GM18526 (cell line): ENCODE data around the gene MROH2A.

ENCODE experiments used
- POLR2A ChIP-seq: IDR thresholded peaks from 3 replicates; pipeline ENCODE4 v1.6.1; 2011; ENCODE audit not compliant: insufficient read length; ENCODE audit errors: extremely low read depth

The MROH2A gene

DNA sequence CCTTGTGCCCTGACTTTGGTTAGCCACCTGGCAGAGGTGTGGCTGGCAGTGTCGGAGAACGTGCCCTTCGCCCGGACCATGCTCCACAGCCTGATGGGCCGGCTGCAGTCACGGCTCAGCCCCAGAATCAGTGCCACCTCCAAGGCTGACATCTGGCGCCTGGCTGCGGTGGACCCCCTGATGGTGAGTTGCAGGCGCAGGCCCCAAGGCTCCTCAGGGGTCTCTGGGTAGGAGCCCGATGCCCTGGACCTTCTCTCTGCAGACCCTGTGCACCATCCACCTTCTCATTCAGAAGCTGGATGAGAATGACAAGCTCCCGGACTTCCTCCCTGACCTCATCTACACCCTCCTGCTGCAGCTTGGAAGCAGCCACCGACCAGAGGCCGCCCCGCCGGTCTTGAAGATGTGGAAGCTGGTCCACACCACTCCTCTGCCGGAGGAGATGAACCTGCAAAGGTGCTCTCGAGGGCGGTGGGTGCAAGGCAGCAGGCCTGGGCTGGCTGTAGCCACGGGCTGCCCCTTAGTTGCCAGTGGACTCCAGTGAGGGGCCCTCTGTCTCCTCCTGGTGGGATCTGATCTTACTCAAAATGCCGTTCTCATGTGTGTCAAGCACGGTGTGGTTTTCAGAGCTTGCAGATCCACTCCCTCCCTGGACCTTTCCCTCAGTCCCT lies 44.1 kb downstream of the MROH2A start:
- no peak for TF ChIP-seq POLR2A

GRCh38 chr2:233822781-233823730 lies 44.9 kb downstream of the MROH2A start:
- no peak for TF ChIP-seq POLR2A

- no peak for TF ChIP-seq POLR2A
Observed at GRCh38 chr2:233823731-233824121, 45.6 kb downstream of the MROH2A start.

DNA sequence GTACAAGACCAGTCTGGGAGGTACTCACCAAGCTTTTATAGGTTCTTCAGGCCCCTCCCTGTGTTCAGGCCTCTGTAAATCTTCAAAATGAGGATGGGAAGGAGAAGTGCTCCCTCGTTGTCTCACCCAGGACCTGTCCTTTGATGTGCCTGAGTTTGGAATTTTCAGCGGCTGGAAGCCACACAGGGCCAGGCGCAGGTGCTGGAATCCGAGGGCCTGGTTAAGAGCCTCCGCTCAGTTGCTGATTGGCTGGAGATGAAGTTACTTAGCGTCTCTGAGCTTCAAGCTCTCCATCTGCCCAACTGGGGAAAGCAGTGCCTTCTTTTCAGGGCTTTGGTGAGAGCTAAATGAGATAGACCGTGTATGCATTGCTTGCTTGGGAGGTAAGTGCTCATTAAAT lies 46.2 kb downstream of the MROH2A start:
- TF ChIP-seq POLR2A = no peak

GRCh38 chr2:233828546-233829192 lies 50.5 kb downstream of the MROH2A start:
- no peak for TF ChIP-seq POLR2A

GRCh38 chr2:233829193-233830110 lies 51.3 kb downstream of the MROH2A start:
- no peak for TF ChIP-seq POLR2A

DNA sequence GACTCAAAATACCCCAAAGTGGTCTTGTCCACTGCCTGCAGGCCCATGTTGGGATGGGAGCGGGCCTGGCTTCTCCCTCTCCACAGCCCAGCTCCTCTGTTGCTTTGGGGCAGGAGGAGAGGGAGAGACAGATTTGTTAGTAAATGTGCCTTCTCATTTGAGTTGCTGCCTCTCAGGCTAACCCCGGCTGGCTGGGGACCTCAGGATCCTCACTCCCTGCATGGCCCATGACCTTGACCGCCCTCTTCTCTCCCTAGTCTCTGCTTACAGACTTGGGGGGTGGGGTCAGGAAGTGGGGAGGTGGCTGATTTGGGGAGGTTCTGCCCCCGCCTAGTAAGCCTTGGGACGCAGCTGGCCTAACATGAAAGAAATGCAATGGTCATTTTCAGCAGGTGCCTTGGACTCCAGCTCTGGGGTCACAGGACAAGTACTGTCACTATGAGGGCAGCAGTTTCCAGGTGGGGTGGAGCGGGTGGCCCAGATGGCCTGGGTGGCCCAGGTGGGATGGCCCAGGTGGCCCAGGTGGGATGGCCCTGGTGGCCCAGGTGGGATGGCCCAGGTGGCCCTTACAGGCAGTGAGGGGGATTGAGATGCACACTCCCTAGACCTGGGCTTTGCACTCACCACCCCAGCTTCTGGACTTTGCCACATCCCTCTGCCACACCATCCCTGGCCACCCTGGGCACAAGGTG lies 52.1 kb downstream of the MROH2A start:
- TF ChIP-seq POLR2A = no peak

DNA sequence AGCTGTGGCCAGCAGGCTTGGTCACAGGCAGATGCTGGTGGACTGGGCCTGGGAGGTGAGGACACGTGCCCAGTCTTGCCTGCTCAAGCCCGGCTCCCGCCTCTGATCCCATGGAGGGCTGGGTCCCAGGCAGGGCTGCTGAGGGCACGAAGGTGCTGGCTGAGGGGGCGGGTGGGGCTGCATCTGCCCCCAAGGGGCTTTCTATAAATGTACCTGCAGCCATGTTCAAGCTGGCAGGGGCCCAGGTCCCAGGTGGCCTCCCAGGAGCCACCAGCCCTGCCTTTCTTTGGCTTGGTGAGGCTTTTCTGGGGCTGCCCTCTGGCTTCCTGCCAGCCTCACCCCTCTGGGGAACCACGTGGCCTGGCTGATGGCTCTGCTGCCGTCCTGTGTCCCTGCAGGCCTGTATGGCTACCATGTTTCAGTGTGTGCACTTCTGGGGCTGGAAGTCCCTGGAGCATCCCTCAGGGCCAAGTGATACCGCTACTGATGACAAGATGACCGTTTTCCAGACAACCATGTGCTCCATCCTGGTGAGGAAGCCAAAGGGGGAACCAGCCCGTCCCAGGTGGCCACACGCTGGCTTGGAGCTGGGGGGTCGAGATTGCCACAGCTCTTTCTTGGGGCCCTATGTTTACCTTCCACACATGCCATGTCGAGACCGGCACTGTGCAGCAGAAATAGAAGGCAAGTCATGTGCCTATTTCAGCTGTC lies 53.0 kb downstream of the MROH2A start:
- TF ChIP-seq POLR2A = no peak

GRCh38 chr2:233831861-233832260 lies 53.7 kb downstream of the MROH2A start:
- TF ChIP-seq POLR2A = no peak

- TF ChIP-seq POLR2A = no peak
Observed at GRCh38 chr2:233832414-233832813, 54.3 kb downstream of the MROH2A start.

- TF ChIP-seq POLR2A = no peak
Observed at GRCh38 chr2:233832869-233833311, 54.8 kb downstream of the MROH2A start.

DNA sequence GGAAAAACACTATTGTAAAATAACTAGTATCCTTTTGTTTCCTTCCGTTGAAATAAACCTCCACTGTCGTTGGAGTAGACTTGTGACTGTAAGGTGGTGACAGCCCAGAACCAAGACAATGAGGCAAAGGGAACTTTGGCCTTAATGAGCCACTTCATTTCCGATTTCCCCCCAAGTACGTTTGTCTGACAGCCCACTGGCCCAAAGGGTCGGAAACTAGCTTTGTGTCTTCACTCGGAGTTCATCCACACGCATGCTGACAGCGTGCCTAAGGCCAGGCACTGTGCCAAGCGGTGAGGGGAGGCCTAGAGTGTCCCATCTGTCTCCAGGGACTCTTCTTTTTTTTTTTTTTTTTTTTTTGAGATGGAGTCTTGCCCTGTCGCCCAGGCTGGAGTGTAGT lies 55.2 kb downstream of the MROH2A start:
- no peak for TF ChIP-seq POLR2A
